OCI-LY3 (cell line): ENCODE data around the gene NUBP2.

ENCODE experiments used
- H2AFZ ChIP-seq: fragments of 200-600, 300-600 bp; shearing (Covaris generic); 2 replicates; pipeline ENCODE4 v1.6.0; 2014; ENCODE audit warnings: antibody characterized with exemption, low read depth, low read length
- H3K27ac ChIP-seq: fragments of 200-600, 300-600 bp; sonication (generic); 2 replicates; pipeline ENCODE4 v1.5.1; 2014; ENCODE audit warnings: mild to moderate bottlenecking, low read length, moderate library complexity, mixed read lengths
- H3K27me3 ChIP-seq: fragments of 200-600, 300-600 bp; sonication (generic); 2 replicates; pipeline ENCODE4 v1.6.1; 2014; ENCODE audit warnings: low read depth, low read length, mixed read lengths
- H3K36me3 ChIP-seq: fragments of 200-600, 300-600 bp; sonication (generic); replicated peaks from 2 replicates; pipeline ENCODE3; 2014; ENCODE audit warnings: low read depth, low read length, mixed read lengths
- H3K4me1 ChIP-seq: fragments of 300-600, 200-600 bp; sonication (generic); 2 replicates; pipeline ENCODE4 v1.6.1; 2014; ENCODE audit warnings: low read length, mixed read lengths
- H3K4me2 ChIP-seq: fragments of 200-600, 300-600 bp; sonication (generic); 2 replicates; pipeline ENCODE4 v1.6.1; 2014; ENCODE audit warnings: low read length, mixed read lengths
- H3K4me3 ChIP-seq: fragments of 300-600, 200-600 bp; sonication (generic); 2 replicates; pipeline ENCODE4 v1.5.1; 2014; ENCODE audit warnings: antibody characterized with exemption, mild to moderate bottlenecking, low read length, moderate library complexity
- H3K79me2 ChIP-seq: fragments of 300-600, 200-600 bp; shearing (Covaris generic); 2 replicates; pipeline ENCODE4 v1.6.1; 2014; ENCODE audit warnings: mild to moderate bottlenecking, low read length, mixed read lengths
- H3K9ac ChIP-seq: fragments of 300-600, 200-600 bp; shearing (Covaris generic); 2 replicates; pipeline ENCODE4 v1.6.0; 2014; ENCODE audit warnings: mild to moderate bottlenecking, low read length, moderate library complexity
- H3K9me3 ChIP-seq: fragments of 200-600, 300-600 bp; shearing (Covaris generic); 2 replicates; pipeline ENCODE4 v1.6.1; 2014; ENCODE audit warnings: low read length, mixed read lengths; ENCODE audit not compliant: insufficient read depth
- H4K20me1 ChIP-seq: fragments of 200-600, 300-600 bp; sonication (generic); 2 replicates; pipeline ENCODE4 v1.6.1; 2016; ENCODE audit warnings: low read length, mixed read lengths; ENCODE audit not compliant: insufficient read depth
- CTCF ChIP-seq: fragments of 200-600, 300-600 bp; sonication (generic); IDR thresholded peaks from 2 replicates; pipeline ENCODE4 v1.5.1; 2014; ENCODE audit warnings: antibody characterized with exemption, low read length, low read depth
- EZH2phosphoT487 ChIP-seq: fragments of 200-600 bp; shearing (Covaris generic); IDR thresholded peaks from 2 replicates; pipeline ENCODE4 v1.6.1; 2018; ENCODE audit warnings: antibody characterized with exemption, mixed run types, low read depth

NUBP2 gene

DNA sequence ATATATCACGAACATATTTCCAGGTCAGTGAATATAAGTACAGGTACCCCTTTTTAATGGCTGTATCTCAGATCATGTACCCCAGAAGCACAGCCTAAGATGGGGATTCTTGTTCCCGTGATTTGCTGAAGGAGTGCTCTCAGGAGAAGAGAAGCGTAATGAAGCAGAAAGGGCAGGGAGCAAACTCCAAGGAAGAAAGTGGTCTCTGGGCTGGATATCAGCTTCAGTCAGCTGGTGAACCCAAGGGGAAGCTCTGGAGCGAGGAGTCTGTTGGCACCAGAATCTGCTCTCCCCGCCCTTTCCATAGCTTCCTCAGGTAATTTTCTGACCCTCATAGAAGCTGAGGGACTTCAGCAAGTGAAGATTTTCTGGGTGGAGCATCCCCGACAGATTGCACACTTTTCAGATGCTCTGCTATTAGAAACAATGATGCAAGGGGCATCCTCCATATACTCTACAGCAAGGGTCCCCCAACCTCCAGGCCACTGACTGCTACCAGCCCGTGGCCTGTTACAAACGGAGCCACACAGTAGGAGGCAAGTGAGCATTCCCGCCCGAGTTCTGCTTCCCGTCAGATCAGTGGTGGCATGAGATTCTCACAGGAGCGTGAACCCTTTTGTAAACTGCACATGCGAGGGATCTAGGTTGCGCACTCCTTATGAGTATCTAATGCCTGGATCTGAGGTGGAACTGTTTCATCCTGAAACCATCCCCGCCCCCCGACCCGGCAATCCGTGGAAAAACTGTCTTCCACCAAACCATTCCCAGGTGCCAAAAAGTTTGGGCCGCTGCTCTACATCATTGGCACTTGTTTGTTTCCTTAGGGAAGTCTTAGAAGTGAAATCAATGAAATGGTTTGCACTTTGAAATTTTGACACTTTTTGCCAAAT is 48.7 kb downstream of the NUBP2 start:
- H3K4me2 ChIP-seq, result no peak overlapping the region

DNA sequence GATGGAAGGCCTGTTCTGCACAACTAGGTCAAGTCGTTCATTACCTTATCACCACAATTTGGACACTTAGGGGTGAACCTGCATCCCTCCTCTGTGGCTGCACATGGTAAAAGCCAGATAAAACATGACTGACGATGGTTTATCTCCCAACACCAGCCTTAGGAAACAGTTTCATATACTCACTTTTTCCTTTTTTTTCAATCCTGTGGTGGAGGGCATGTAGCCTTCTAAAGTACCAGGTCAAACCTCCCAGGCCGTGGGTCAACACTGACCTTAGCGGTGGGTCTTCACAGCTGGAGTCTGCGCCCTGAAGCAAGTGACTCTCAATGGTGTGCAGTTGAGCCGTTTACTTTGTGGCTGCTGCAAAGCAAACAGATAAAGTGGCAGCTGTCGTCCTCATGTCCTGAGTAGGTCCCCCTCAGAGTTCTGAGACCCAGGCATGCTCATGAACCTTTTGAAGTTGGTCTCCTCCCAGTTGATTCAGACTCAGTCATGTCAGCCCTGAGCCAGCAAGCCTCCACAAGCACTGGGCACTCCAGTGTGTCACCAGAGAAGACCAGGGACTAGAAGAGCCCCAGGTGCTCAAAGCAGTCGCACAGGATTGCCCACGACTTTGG is 50.2 kb downstream of the NUBP2 start:
- no peak overlapping the region for H3K4me2 ChIP-seq
- H3K27me3 ChIP-seq, result no peaks in the 10 kb centered on the region
- H3K79me2 ChIP-seq, result peaks cover 16% of the 10 kb centered on the region
- TF ChIP-seq EZH2phosphoT487 (no peak), CTCF (no peak)
- no peak overlapping the region for H3K4me3 ChIP-seq
- H3K36me3 ChIP-seq, result peaks cover 3% of the 10 kb centered on the region
- no peaks in the 10 kb centered on the region for H4K20me1 ChIP-seq
- H3K9ac ChIP-seq, result no peak overlapping the region
- peaks cover 4% of the 10 kb centered on the region; the same call in 1 of the 2 replicates for H3K4me1 ChIP-seq
- no peaks in the 10 kb centered on the region for H3K9me3 ChIP-seq
- H2AFZ ChIP-seq, result no peak overlapping the region
- H3K27ac ChIP-seq, result no peak overlapping the region

More for the DNA sequence above, 48.7 kb downstream of the NUBP2 start:
- Histone ChIP-seq H3K4me1 (peaks cover 8% of the 10 kb centered on the region), H2AFZ (no peak overlapping the region), H3K27me3 (no peaks in the 10 kb centered on the region), H3K4me3 (no peak overlapping the region), H3K79me2 (peaks cover 25% of the 10 kb centered on the region), H3K9me3 (no peaks in the 10 kb centered on the region), H3K9ac (no peak overlapping the region), H3K36me3 (peaks cover 3% of the 10 kb centered on the region), H4K20me1 (no peaks in the 10 kb centered on the region), H3K27ac (no peak overlapping the region)
- TF ChIP-seq EZH2phosphoT487 (no peak), CTCF (no peak)

DNA sequence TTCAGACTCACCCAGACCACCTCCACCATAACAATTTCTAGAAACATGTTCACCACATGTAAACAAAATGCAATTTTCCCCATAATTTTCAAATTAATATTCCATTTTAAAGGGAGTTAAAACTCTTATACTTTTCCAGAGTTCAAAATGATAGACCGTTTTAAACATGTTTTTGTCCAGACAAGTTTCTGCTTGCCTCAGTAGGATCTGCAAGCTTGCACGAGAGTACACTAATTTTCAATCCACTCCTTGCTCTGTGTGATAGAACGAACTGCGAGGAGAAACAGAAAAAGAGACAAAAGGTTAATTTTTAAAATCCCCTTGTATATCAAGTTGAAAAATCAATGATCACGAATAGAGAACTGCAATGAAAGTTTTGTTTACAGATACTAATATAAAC is 51.3 kb downstream of the NUBP2 start:
- H3K79me2 ChIP-seq, result peaks cover 7% of the 10 kb centered on the region; the same call in 1 of the 2 replicates
- H3K4me1 ChIP-seq, result no peaks in the 10 kb centered on the region
- H3K36me3 ChIP-seq, result peaks cover 3% of the 10 kb centered on the region
- H3K27me3 ChIP-seq, result no peaks in the 10 kb centered on the region
- no peaks in the 10 kb centered on the region for H3K9me3 ChIP-seq
- no peak for TF ChIP-seq CTCF
- H3K4me2 ChIP-seq, result no peak overlapping the region
- no peak overlapping the region for H3K4me3 ChIP-seq
- no peaks in the 10 kb centered on the region for H4K20me1 ChIP-seq
- H3K27ac ChIP-seq, result no peak overlapping the region
- H3K9ac ChIP-seq, result no peak overlapping the region
- H2AFZ ChIP-seq, result no peak overlapping the region
